OCI-LY7 (cell line): ENCODE results near the gene SIGLEC9. TPM values are rescaled to one million over a fixed set of nuclear protein-coding genes. Genes with fewer than 3 reads are reported as not detected.

Source experiments
- BruUV-seq: library from RNA; stranded (reverse); fragments of 400-500 nt; replicated peaks from 2 replicates; lab custom pipeline; 2021; lab: Mats Ljungman, UMichigan
- CTCF ChIA-PET: fragments of 300-600 bp; sonication (Branson Sonifier 250); formaldehyde crosslinking; loops from one replicate; lab custom pipeline; 2022; ENCODE audit warnings: antibody characterized with exemption; ENCODE audit not compliant: unreplicated experiment; lab: Charles Lee
- POLR2A ChIA-PET: fragments of 300-600 bp; sonication (Branson Sonifier 250); formaldehyde crosslinking; loops from one replicate; lab custom pipeline; 2022; ENCODE audit warnings: antibody characterized with exemption; lab: Charles Lee
- DNase-seq: peaks from one replicate; pipeline ENCODE4 v3.0.0-alpha.2; 2015; ENCODE audit warnings: low spot score
- H2AFZ ChIP-seq: fragments of 200-600 bp; sonication (generic), shearing (Covaris generic); 2 replicates; pipeline ENCODE4 v1.6.1; 2014; ENCODE audit warnings: mild to moderate bottlenecking, antibody characterized with exemption, low read length, moderate library complexity
- H3K27ac ChIP-seq: fragments of 200-600 bp; sonication (generic); 2 replicates; pipeline ENCODE4 v1.5.1; 2014; ENCODE audit warnings: mixed run types, low read depth, mild to moderate bottlenecking, moderate library complexity, low read length, inconsistent platforms; ENCODE audit not compliant: poor library complexity, severe bottlenecking
- H3K36me3 ChIP-seq: fragments of 200-600 bp; sonication (generic); 2 replicates; pipeline ENCODE4 v1.6.1; 2014; ENCODE audit warnings: mild to moderate bottlenecking, antibody characterized with exemption, low read length, moderate library complexity, mixed read lengths; ENCODE audit not compliant: insufficient read depth
- H3K4me1 ChIP-seq: fragments of 200-600 bp; sonication (generic); 2 replicates; pipeline ENCODE4 v1.5.1; 2014; ENCODE audit warnings: mild to moderate bottlenecking, low read length; ENCODE audit not compliant: insufficient read depth, poor library complexity, severe bottlenecking
- H3K4me2 ChIP-seq: fragments of 200-600 bp; sonication (generic); 2 replicates; pipeline ENCODE4 v1.6.1; 2014; ENCODE audit warnings: mild to moderate bottlenecking, low read length
- H3K4me3 ChIP-seq: fragments of 200-600 bp; sonication (generic); 2 replicates; pipeline ENCODE4 v1.5.1; 2014; ENCODE audit warnings: mild to moderate bottlenecking, low read depth, low read length; ENCODE audit not compliant: poor library complexity, severe bottlenecking
- H3K79me2 ChIP-seq: fragments of 200-600 bp; sonication (generic); 2 replicates; pipeline ENCODE4 v1.6.1; 2016; ENCODE audit warnings: low read depth, mild to moderate bottlenecking, low read length, moderate library complexity, mixed read lengths; ENCODE audit not compliant: insufficient read depth
- H3K9me2 ChIP-seq: fragments of 200-600 bp; sonication (generic); 2 replicates; pipeline ENCODE4 v1.6.1; 2016; ENCODE audit warnings: mild to moderate bottlenecking, low read length, mixed read lengths; ENCODE audit not compliant: insufficient read depth
- H3K9me3 ChIP-seq: fragments of 200-600 bp; sonication (generic); 2 replicates; pipeline ENCODE4 v1.6.1; 2014; ENCODE audit warnings: mild to moderate bottlenecking, mixed run types, low read length, mixed read lengths
- H4K20me1 ChIP-seq: fragments of 200-600 bp; sonication (generic); 2 replicates; pipeline ENCODE4 v1.6.1; 2014; ENCODE audit warnings: mild to moderate bottlenecking, antibody characterized with exemption, low read length, moderate library complexity, mixed read lengths; ENCODE audit not compliant: insufficient read depth
- EZH2phosphoT487 ChIP-seq: fragments of 200-600 bp; sonication (generic); IDR thresholded peaks from 2 replicates; pipeline ENCODE4 v1.6.1; 2018; ENCODE audit warnings: low read depth, borderline replicate concordance, mild to moderate bottlenecking, mixed run types, antibody characterized with exemption, low read length, moderate library complexity, mixed read lengths
- intact Hi-C: fragments of 100-400 bp; cut with micrococcal nuclease; formaldehyde crosslinking; loops from one replicate; pipeline ENCODE4 v1.10.0; 2022; ENCODE audit not compliant: unreplicated experiment
- total RNA-seq, 2 experiments: library from RNA; depleted of rRNA in 1 of 2; stranded (reverse); fragments of >200 nt in 1 of 2; shearing (Covaris generic) in 1 of 2; gene quantifications; 2 replicates each; pipeline ENCODE4 v1.2.3, GENCODE V29; 2014 to 2022
- TF ChIP-seq, protein P1 (sequence below): fragments of 200-600 bp; sonication (generic); conservative IDR thresholded peaks from 2 replicates; pipeline ENCODE4 v1.5.1; 2014; ENCODE audit warnings: mild to moderate bottlenecking, antibody characterized with exemption, low read length, moderate library complexity, mixed read lengths

SIGLEC9 gene
- total RNA-seq, 2 experiments from 2014 or later: not detected

DNA sequence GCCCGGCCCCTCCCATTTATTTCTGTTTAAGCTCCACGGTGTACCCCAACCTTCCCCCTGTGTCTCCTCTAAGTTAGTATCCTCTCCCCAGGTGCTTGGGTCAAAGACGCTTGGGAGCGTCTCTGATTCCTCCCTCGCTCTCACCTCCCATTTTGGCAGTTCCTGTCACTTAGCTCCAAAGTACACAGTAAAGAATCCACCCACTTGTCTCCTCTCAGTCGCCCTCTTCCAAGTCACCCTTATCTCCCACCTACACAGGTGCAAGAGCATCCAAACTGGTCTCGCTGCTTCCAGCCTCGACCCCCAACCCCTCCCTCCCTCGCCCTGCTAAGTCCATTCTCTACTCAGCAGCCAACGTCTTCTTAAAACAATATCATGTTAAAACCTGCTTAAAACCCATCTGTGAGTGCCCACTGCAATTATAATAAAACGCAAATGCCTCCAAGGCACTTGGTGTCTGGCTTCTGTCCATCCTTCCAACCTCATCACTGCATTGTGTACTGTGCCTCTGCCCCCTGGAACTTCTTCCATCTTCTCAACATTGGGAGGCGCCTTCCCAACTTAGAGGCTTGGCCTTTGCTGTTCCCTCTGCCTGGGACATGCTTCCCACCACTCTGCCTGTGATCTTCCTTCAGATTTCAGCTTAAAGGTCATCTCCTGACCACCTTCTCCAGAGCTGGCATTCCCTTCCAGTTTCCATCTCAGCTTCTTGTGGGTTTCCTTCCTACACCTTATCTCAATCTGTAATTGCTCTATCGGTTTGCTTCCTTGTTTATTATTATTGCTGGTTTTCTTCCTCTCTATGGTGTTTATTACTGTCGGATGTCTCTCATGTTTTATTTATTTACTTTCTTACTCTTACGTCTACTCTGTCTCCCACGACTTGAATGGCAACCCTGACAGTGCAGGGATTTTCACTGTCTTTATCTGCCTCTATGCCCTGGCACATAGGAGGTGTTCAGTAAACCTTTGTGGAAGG, 32.5 kb upstream of the SIGLEC9 start:
- CTCF ChIA-PET: no interaction called here

DNA sequence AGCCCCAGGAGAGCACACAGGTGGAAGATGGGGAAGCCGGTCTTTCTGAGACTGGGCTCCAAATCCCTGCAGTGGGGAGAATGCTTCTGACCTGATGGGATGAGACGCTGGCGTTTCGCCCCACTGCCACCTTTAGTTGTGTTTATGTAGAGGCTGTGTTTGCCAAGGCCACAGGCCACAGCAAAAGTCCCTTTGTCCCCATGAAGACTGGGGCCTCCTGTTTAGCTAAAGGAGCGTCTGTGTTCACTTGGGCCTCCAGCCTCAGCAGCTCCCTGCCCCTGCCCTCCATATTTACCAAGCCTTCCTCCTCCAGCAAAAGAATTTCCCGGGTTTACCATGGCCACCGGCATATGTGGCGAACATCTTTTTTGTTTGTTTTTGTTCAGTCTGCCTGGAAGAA, 31.6 kb upstream of the SIGLEC9 start:
- DNase-seq: no peak
- Histone ChIP-seq H2AFZ (no peak overlapping the region), H3K27ac (no peak overlapping the region), H4K20me1 (no peaks in the 10 kb centered on the region), H3K9me2 (no peaks in the 10 kb centered on the region), H3K9me3 (no peaks in the 10 kb centered on the region), H3K36me3 (peaks cover 8% of the 10 kb centered on the region), H3K4me3 (no peak overlapping the region), H3K79me2 (no peaks in the 10 kb centered on the region), H3K4me1 (no peaks in the 10 kb centered on the region), H3K4me2 (no peak overlapping the region)
- ChIA-PET CTCF (no interaction called here), POLR2A (no interaction called here)
- TF ChIP-seq, protein P1, sequence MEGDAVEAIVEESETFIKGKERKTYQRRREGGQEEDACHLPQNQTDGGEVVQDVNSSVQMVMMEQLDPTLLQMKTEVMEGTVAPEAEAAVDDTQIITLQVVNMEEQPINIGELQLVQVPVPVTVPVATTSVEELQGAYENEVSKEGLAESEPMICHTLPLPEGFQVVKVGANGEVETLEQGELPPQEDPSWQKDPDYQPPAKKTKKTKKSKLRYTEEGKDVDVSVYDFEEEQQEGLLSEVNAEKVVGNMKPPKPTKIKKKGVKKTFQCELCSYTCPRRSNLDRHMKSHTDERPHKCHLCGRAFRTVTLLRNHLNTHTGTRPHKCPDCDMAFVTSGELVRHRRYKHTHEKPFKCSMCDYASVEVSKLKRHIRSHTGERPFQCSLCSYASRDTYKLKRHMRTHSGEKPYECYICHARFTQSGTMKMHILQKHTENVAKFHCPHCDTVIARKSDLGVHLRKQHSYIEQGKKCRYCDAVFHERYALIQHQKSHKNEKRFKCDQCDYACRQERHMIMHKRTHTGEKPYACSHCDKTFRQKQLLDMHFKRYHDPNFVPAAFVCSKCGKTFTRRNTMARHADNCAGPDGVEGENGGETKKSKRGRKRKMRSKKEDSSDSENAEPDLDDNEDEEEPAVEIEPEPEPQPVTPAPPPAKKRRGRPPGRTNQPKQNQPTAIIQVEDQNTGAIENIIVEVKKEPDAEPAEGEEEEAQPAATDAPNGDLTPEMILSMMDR: no peak
- no peak for TF ChIP-seq EZH2phosphoT487
- intact Hi-C loops: no loop called here
- no TSS peak for BruUV-seq

More for the DNA sequence above, 32.5 kb upstream of the SIGLEC9 start:
- POLR2A ChIA-PET: no interaction called here
- Histone ChIP-seq H2AFZ (no peak overlapping the region), H3K4me1 (no peaks in the 10 kb centered on the region), H3K27ac (no peak overlapping the region), H3K79me2 (no peaks in the 10 kb centered on the region), H3K36me3 (peaks cover 3% of the 10 kb centered on the region; the same call in 1 of the 2 replicates), H3K9me2 (no peaks in the 10 kb centered on the region), H3K4me3 (no peak overlapping the region), H3K9me3 (no peaks in the 10 kb centered on the region), H3K4me2 (no peak overlapping the region), H4K20me1 (no peaks in the 10 kb centered on the region)
- BruUV-seq: no TSS peak
- TF ChIP-seq EZH2phosphoT487: no peak
- TF ChIP-seq, protein P1: no peak
- intact Hi-C loops: no loop called here
- DNase-seq: no peak
